NCI-H748 (cell line): ENCODE data around the gene TSSC4.

Experiments
- DNase-seq: peaks from one replicate; lab custom pipeline; 2025; ENCODE audit not compliant: unreplicated experiment; lab: John Stamatoyannopoulos, UW

TSSC4 gene

GRCh38 chr11:2431395-2431794, 30.8 kb downstream of the TSSC4 start:
- DNase-seq, result no peak

GRCh38 chr11:2432171-2432621, 31.6 kb downstream of the TSSC4 start:
- DNase-seq, result no peak

GRCh38 chr11:2432628-2433071, 32.1 kb downstream of the TSSC4 start:
- no peak for DNase-seq

GRCh38 chr11:2433106-2433925, 32.8 kb downstream of the TSSC4 start:
- no peak for DNase-seq

GRCh38 chr11:2434008-2434407, 33.5 kb downstream of the TSSC4 start:
- no peak for DNase-seq

- DNase-seq, result no peak
Measured at GRCh38 chr11:2434506-2435255, 34.1 kb downstream of the TSSC4 start.

GRCh38 chr11:2435288-2436012, 34.9 kb downstream of the TSSC4 start:
- no peak for DNase-seq

GRCh38 chr11:2436013-2436520, 35.5 kb downstream of the TSSC4 start:
- no peak for DNase-seq

GRCh38 chr11:2436521-2437031, 36.0 kb downstream of the TSSC4 start:
- no peak for DNase-seq

GRCh38 chr11:2437516-2437915, 37.0 kb downstream of the TSSC4 start:
- DNase-seq, result no peak

- no peak for DNase-seq
Measured at GRCh38 chr11:2439820-2440219, 39.3 kb downstream of the TSSC4 start.

GRCh38 chr11:2440646-2441045, 40.1 kb downstream of the TSSC4 start:
- no peak for DNase-seq

- DNase-seq, result no peak
Measured at GRCh38 chr11:2441171-2441570, 40.6 kb downstream of the TSSC4 start.

GRCh38 chr11:2442589-2442988, 42.0 kb downstream of the TSSC4 start:
- peak; percentile 54 for DNase-seq

- no peak for DNase-seq
Measured at GRCh38 chr11:2443406-2443805, 42.9 kb downstream of the TSSC4 start.

GRCh38 chr11:2443881-2444820, 43.6 kb downstream of the TSSC4 start, which contains the start of gene TRPM5:
TRPM5 (minus strand) TSS chr11:2444514; CDS start chr11:2423036, 21,478 bp downstream.
- peak; percentile 45 for DNase-seq

GRCh38 chr11:2444821-2445745, 44.5 kb downstream of the TSSC4 start, which contains the start of gene KCNQ1:
KCNQ1 (plus strand) TSS chr11:2445008; CDS start chr11:2445099, 91 bp downstream.
- DNase-seq, result peak; percentile 84

- DNase-seq, result peak; percentile 60
Measured at GRCh38 chr11:2445746-2446551, 45.4 kb downstream of the TSSC4 start.
